GM12891 (cell line): ENCODE results near the gene CTDSP2.

Experiments used
- PAX5 ChIP-seq: IDR thresholded peaks from 2 replicates; pipeline ENCODE4 v1.6.1; 2011; ENCODE audit warnings: low read length, moderate library complexity, mild to moderate bottlenecking; ENCODE audit not compliant: insufficient read depth, severe bottlenecking
- POLR2A ChIP-seq: IDR thresholded peaks from 2 replicates; pipeline ENCODE4 v1.6.1; 2011; ENCODE audit warnings: low read depth, low read length, control low read depth
- POLR2AphosphoS5 ChIP-seq: IDR thresholded peaks from 2 replicates; pipeline ENCODE4 v1.6.1; 2011; ENCODE audit warnings: low read depth, low read length, control low read depth
- POU2F2 ChIP-seq: IDR thresholded peaks from 2 replicates; pipeline ENCODE4 v1.6.1; 2011; ENCODE audit warnings: low read depth, mild to moderate bottlenecking, control low read depth, low read length, moderate library complexity
- SPI1 ChIP-seq: IDR thresholded peaks from 2 replicates; pipeline ENCODE4 v1.6.1; 2011; ENCODE audit warnings: low read depth, low read length, control low read depth
- TAF1 ChIP-seq: IDR thresholded peaks from 2 replicates; pipeline ENCODE4 v1.6.1; 2011; ENCODE audit warnings: low read depth, low read length, control low read depth

GRCh38 chr12:57817261-57817989 lies 29.1 kb downstream of the CTDSP2 start:
- no peak for TF ChIP-seq POLR2AphosphoS5
- no peak for TF ChIP-seq POLR2A
- TF ChIP-seq TAF1 = no peak
- no peak for TF ChIP-seq PAX5
- TF ChIP-seq SPI1 = no peak
- TF ChIP-seq POU2F2 = no peak
